Gastrocnemius medialis (tissue), 4 donors: ENCODE results near the gene MAP1LC3A. TPM values are rescaled to one million over a fixed set of nuclear protein-coding genes. Genes with fewer than 3 reads are reported as not detected.
A peak's percentile ranks its signal among the peaks of the same experiment; 100 is the strongest.

Experiments
- ATAC-seq, 2 donors: fragments of 150-250 bp; one replicate each; pipeline ENCODE4 v1.9.1; 2016
- DNase-seq, 2 donors: peaks; one replicate each; pipeline ENCODE4 v3.0.0-alpha.2; 2019
- H3K27ac ChIP-seq, 4 donors: fragments of 200-600 bp; sonication (generic); 1 replicate in 1 of 4; 2 replicates in 3 of 4; pipeline ENCODE4 v1.5.1; 2016 to 2018; ENCODE audit warnings: mild to moderate bottlenecking in 2 of 4, moderate library complexity in 1 of 4
- H3K27me3 ChIP-seq, 3 donors: fragments of 200-600 bp; sonication (generic) in 2 of 3; 1 replicate in 1 of 3; 2 replicates in 2 of 3; pipeline versions ENCODE4 v1.5.1 to v1.6.0; 2016 to 2019; ENCODE audit warnings: mild to moderate bottlenecking in 1 of 3, moderate library complexity in 1 of 3
- H3K36me3 ChIP-seq, 2 donors: fragments of 200-600 bp; sonication (generic) in 1 of 2; one replicate each; pipeline ENCODE4 v1.5.1; 2017 to 2018
- H3K4me1 ChIP-seq, 2 donors: fragments of 200-600 bp; sonication (generic) in 1 of 2; one replicate each; pipeline ENCODE4 v1.5.1; 2016 to 2017; ENCODE audit warnings: mild to moderate bottlenecking in 2 of 2
- H3K4me3 ChIP-seq, 4 donors: fragments of 200-600 bp; sonication (generic) in 3 of 4; 1 replicate in 1 of 4; 2 replicates in 3 of 4; pipeline ENCODE4 v1.5.1; 2016 to 2019; ENCODE audit warnings: mild to moderate bottlenecking in 2 of 4
- H3K9me3 ChIP-seq, 3 donors: fragments of 200-600 bp; sonication (generic) in 2 of 3; 1 replicate in 1 of 3; 2 replicates in 2 of 3; pipeline ENCODE4 v1.5.1; 2016 to 2019
- CTCF ChIP-seq, 5 experiments: fragments of 450-650 bp in 3 of 5; fragments of 200-600 bp in 2 of 5; sonication (generic) in 2 of 5; IDR thresholded peaks in 4 of 5; conservative IDR thresholded peaks in 1 of 5; 1 replicate in 4 of 5; 2 replicates in 1 of 5; pipeline ENCODE4 v1.5.1; 2016 to 2019; ENCODE audit warnings: antibody characterized with exemption in 5 of 5, mild to moderate bottlenecking in 3 of 5, moderate library complexity in 3 of 5
- POLR2A ChIP-seq, 2 donors: fragments of 450-650 bp; IDR thresholded peaks; one replicate each; pipeline ENCODE4 v1.6.1; 2017; ENCODE audit warnings: antibody characterized with exemption in 2 of 2, mild to moderate bottlenecking in 2 of 2, moderate library complexity in 2 of 2
- in situ Hi-C, 4 donors: fragments of 200-750 bp; cut with MboI; loops; one replicate each; pipeline versions ENCODE4 v1.15.0 to v1.8.0; 2017; ENCODE audit warnings: low sequenced_read_pairs in 4 of 4
- intact Hi-C: fragments of 100-400 bp; cut with DNase I; formaldehyde crosslinking; loops from one replicate; pipeline ENCODE4 v1.15.1; 2023; ENCODE audit warnings: low total_unique reads
- total RNA-seq, 4 donors: library from RNA; depleted of rRNA; stranded (reverse); fragments of >200 nt; gene quantifications; one replicate each; pipeline versions ENCODE4 v1.1.0 to v1.2.3, GENCODE V29; 2016

MAP1LC3A gene
- total RNA-seq, 4 donors from 2014 or later = 41.5 to 62.7 (median 56.4) TPM

- no peaks in the 10 kb centered on the region for H3K27me3 ChIP-seq
- H3K36me3 ChIP-seq = no peaks in the 10 kb centered on the region
- intact Hi-C loops = no loop called here
- TF ChIP-seq POLR2A (IDR thresholded peaks at IDR 0.05) (no peak), CTCF (IDR thresholded peaks at IDR 0.05 in 4 of 5, conservative IDR thresholded peaks at IDR 0.05 in 1 of 5) (no peak)
- H3K9me3 ChIP-seq = no peaks in the 10 kb centered on the region
- H3K4me1 ChIP-seq = peaks cover 4 to 15% of the 10 kb centered on the region in 2 donors
- no peak for ATAC-seq
- DNase-seq = no peak
- in situ Hi-C loops = loop anchor here in 3 of 4 donors (25.0 kb wide), 1 partner anchor 176 kb away; no protein-coding TSS in a partner anchor
- H3K27ac ChIP-seq = no peak overlapping the region
- H3K4me3 ChIP-seq = no peak overlapping the region
Observed at GRCh38 chr20:34586488-34587163, 28.1 kb downstream of the MAP1LC3A start.

GRCh38 chr20:34595377-34596184, 37.1 kb downstream of the MAP1LC3A start:
- H3K36me3 ChIP-seq = no peaks in the 10 kb centered on the region
- H3K4me3 ChIP-seq = no peak overlapping the region
- DNase-seq (no peak), ATAC-seq (no peak)
- in situ Hi-C loops = loop anchor here in 3 of 4 donors (25.0 kb wide), 1 partner anchor 167 kb away; no protein-coding TSS in a partner anchor
- H3K9me3 ChIP-seq = no peaks in the 10 kb centered on the region
- H3K27me3 ChIP-seq = no peaks in the 10 kb centered on the region
- peaks cover 0 to 4% of the 10 kb centered on the region in 2 donors for H3K4me1 ChIP-seq
- no peak for TF ChIP-seq POLR2A (IDR thresholded peaks at IDR 0.05)
- TF ChIP-seq CTCF (IDR thresholded peaks at IDR 0.05 in 4 of 5, conservative IDR thresholded peaks at IDR 0.05 in 1 of 5) = no peak
- H3K27ac ChIP-seq = no peak overlapping the region
- intact Hi-C loops = no loop called here

GRCh38 chr20:34600892-34601653, 42.6 kb downstream of the MAP1LC3A start:
- DNase-seq (no peak), ATAC-seq (peak in 1 of 2 donors; percentile 30)
- Histone ChIP-seq H3K27me3 (no peaks in the 10 kb centered on the region), H3K4me1 (peaks cover 6 to 10% of the 10 kb centered on the region in 2 donors), H3K36me3 (no peaks in the 10 kb centered on the region), H3K27ac (peak overlapping the region; percentile 10 to 30 (median 23)), H3K9me3 (no peaks in the 10 kb centered on the region), H3K4me3 (no peak overlapping the region)
- TF ChIP-seq POLR2A (IDR thresholded peaks at IDR 0.05) = no peak
- TF ChIP-seq CTCF (IDR thresholded peaks at IDR 0.05 in 4 of 5, conservative IDR thresholded peaks at IDR 0.05 in 1 of 5) = no peak
- in situ Hi-C loops (no loop called here), intact Hi-C loops (no loop called here)

- ATAC-seq (no peak), DNase-seq (no peak)
- Histone ChIP-seq H3K4me3 (no peak overlapping the region), H3K27ac (peak overlapping the region in 3 of 4 donors; percentile 6 to 26 (median 22)), H3K27me3 (no peaks in the 10 kb centered on the region), H3K36me3 (no peaks in the 10 kb centered on the region), H3K4me1 (peaks cover 6 to 10% of the 10 kb centered on the region in 2 donors), H3K9me3 (no peaks in the 10 kb centered on the region)
- intact Hi-C loops (no loop called here), in situ Hi-C loops (no loop called here)
- TF ChIP-seq POLR2A (IDR thresholded peaks at IDR 0.05) (no peak), CTCF (IDR thresholded peaks at IDR 0.05 in 4 of 5, conservative IDR thresholded peaks at IDR 0.05 in 1 of 5) (no peak)
Observed at GRCh38 chr20:34604980-34605788, 46.7 kb downstream of the MAP1LC3A start.
